GM18951 (cell line): ENCODE results near the gene SCYGR4.
"Not testable (repeated sequence)": the region's sequence is repeated elsewhere in the genome, so short reads cannot be mapped to it uniquely, and the experiment has no call there.

Source experiments
- POLR2A ChIP-seq: IDR thresholded peaks from 4 replicates; pipeline ENCODE4 v1.6.1; 2011; ENCODE audit warnings: mild to moderate bottlenecking; ENCODE audit not compliant: insufficient read length, insufficient read depth; ENCODE audit errors: extremely low read depth
- in situ Hi-C: fragments of 300-500 bp; cut with MboI; formaldehyde crosslinking; loops from one replicate; pipeline ENCODE4 v1.12.0; 2022; ENCODE audit warnings: low sequenced_read_pairs, mixed read lengths, inconsistent platforms; ENCODE audit not compliant: unreplicated experiment

Gene SCYGR4

DNA sequence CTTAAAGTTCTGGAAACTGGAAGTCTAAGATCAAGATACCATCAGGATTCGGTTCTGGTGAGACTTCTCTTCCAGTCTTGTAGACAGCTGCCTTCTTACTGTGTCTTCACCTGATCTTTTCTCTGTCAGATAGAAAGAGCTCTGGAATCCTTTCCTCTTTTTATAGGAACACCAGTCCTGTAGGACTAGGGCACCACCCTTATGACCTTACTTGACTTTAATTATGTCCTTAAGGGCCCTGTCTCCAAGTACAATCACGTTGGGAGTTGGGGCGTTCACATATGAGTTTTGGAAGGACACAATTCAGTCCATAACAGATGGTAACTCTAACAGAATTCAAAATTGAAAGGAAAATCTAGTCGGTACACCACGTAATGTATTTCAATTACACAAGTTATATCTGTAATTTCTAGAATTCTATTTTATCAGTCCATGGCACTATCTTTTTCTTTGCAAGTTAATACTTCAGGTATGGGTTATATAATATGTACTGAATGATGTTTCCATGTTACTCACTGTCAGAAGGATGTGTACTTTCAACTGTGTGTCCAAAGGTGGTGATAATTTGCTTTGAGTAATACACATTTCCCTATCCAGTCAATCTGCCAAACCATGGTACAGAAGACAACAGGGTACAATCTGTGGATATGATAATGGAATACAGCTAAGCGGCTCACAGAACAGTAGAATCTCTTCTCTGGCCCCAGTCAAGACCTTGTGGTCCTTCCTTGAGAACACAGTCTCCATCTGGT is 48.1 kb downstream of the SCYGR4 start:
- no peak for TF ChIP-seq POLR2A
- in situ Hi-C loops, result no loop called here

DNA sequence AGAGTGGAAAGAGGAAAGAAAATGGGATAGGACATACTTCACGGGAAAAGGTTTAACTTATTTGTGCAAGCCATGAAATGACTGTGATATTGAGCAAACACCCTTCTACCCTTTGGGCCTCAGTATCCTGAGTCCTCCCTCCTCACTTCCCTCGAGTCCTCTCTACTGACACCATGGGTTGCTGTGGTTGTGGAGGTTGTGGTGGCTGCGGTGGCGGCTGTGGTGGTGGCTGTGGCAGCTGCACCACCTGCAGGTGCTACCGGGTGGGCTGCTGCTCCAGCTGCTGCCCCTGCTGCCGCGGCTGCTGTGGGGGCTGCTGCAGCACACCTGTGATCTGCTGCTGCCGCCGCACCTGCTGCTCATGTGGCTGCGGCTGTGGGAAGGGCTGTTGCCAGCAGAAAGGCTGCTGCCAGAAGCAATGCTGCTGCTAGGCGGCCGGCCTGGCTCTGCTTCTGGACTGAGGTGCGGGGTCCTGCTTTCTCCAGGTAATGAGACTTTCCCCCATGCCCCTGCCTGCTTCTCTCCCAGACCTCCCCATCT is 49.4 kb downstream of the SCYGR4 start, which contains the start of gene SCYGR5:
Gene SCYGR5 (plus strand): TSS at position 174 of the 540 bp plus-strand sequence. CDS start 0 bp downstream, at position 174.
- in situ Hi-C loops, result not testable (repeated sequence)
